Activated CD8-positive, alpha-beta memory T cell treated with anti-CD3 and anti-CD28 coated beads for 1 hour (primary cell): ENCODE data around the gene STAG1.
"Not testable (repeated sequence)": the region's sequence is repeated elsewhere in the genome, so short reads cannot be mapped to it uniquely, and the experiment has no call there.

Experiments used
- DNase-seq, 2 donors: peaks; one replicate each; pipeline ENCODE4 v3.0.0-alpha.2; 2020; ENCODE audit warnings: low read depth in 1 of 2; ENCODE audit errors: extremely low read depth in 1 of 2

The STAG1 gene

GRCh38 chr3:136432685-136433084, 319.5 kb downstream of the STAG1 start:
- DNase-seq, result no peak

GRCh38 chr3:136428167-136428566, 324.0 kb downstream of the STAG1 start:
- no peak for DNase-seq

GRCh38 chr3:136427236-136427635, 324.9 kb downstream of the STAG1 start:
- DNase-seq, result no peak

GRCh38 chr3:136414476-136414875, 337.7 kb downstream of the STAG1 start:
- DNase-seq, result no peak

- no peak for DNase-seq
These were observed 339.9 kb downstream of the STAG1 start for GRCh38 chr3:136412307-136412706.

GRCh38 chr3:136409549-136409948, 342.6 kb downstream of the STAG1 start:
- no peak for DNase-seq

- DNase-seq, result no peak
These were observed 348.1 kb downstream of the STAG1 start for GRCh38 chr3:136404056-136404455.

- DNase-seq, result no peak
These were observed 355.3 kb downstream of the STAG1 start for GRCh38 chr3:136396916-136397315.

- DNase-seq, result no peak
These were observed 361.6 kb downstream of the STAG1 start for GRCh38 chr3:136390574-136390973.

GRCh38 chr3:136387031-136387430, 365.1 kb downstream of the STAG1 start:
- no peak for DNase-seq

GRCh38 chr3:136385457-136385856, 366.7 kb downstream of the STAG1 start:
- no peak for DNase-seq

- DNase-seq, result no peak
These were observed 371.1 kb downstream of the STAG1 start for GRCh38 chr3:136381051-136381450.

- no peak for DNase-seq
These were observed 371.6 kb downstream of the STAG1 start for GRCh38 chr3:136380530-136380929.

GRCh38 chr3:136378011-136378410, 374.2 kb downstream of the STAG1 start:
- DNase-seq, result no peak

- DNase-seq, result no peak
These were observed 374.7 kb downstream of the STAG1 start for GRCh38 chr3:136377508-136377907.

GRCh38 chr3:136375800-136376199, 376.4 kb downstream of the STAG1 start:
- DNase-seq, result not testable (repeated sequence)

GRCh38 chr3:136366289-136366688, 385.9 kb downstream of the STAG1 start:
- DNase-seq, result no peak

GRCh38 chr3:136353461-136353860, 398.7 kb downstream of the STAG1 start:
- no peak for DNase-seq

- no peak for DNase-seq
These were observed 400.3 kb downstream of the STAG1 start for GRCh38 chr3:136351905-136352304.

- no peak for DNase-seq
These were observed 400.8 kb downstream of the STAG1 start for GRCh38 chr3:136351351-136351750.

GRCh38 chr3:136350557-136350956, 401.6 kb downstream of the STAG1 start:
- DNase-seq, result no peak

GRCh38 chr3:136350132-136350531, 402.0 kb downstream of the STAG1 start:
- no peak for DNase-seq

GRCh38 chr3:136346486-136346885, 405.7 kb downstream of the STAG1 start:
- DNase-seq, result no peak
